Activated CD8-positive, alpha-beta memory T cell treated with anti-CD3 and anti-CD28 coated beads, Interleukin-2, amount 50 U/mL, for 1 hour (primary cell): ENCODE measurements around the gene RUNX1.

Source experiments
- DNase-seq: peaks from one replicate; pipeline ENCODE4 v3.0.0-alpha.2; 2020; ENCODE audit errors: extremely low read depth

RUNX1 gene

GRCh38 chr21:34880401-34880800 lies 168.7 kb downstream of the RUNX1 start:
- no peak for DNase-seq

DNA sequence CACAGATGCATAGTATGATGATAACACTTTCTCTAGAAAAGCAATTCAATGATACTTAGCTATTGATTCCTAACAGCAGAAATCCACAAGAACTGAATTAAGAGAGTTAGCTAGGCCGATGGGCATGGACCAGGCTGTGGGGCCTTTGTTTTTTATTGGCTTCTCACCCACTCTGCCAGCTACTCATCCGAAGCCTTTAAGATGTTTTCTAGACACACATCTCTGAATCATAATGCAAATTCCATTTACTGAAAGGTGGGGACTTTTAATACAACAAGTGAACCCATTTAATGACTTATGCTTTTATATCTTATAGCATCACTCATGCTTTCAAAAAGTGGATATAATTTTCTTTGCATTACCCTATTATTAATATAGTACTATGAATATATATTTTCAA lies 170.2 kb downstream of the RUNX1 start:
- DNase-seq = no peak

- DNase-seq = no peak
These were observed 170.6 kb downstream of the RUNX1 start for GRCh38 chr21:34878501-34878900.

DNA sequence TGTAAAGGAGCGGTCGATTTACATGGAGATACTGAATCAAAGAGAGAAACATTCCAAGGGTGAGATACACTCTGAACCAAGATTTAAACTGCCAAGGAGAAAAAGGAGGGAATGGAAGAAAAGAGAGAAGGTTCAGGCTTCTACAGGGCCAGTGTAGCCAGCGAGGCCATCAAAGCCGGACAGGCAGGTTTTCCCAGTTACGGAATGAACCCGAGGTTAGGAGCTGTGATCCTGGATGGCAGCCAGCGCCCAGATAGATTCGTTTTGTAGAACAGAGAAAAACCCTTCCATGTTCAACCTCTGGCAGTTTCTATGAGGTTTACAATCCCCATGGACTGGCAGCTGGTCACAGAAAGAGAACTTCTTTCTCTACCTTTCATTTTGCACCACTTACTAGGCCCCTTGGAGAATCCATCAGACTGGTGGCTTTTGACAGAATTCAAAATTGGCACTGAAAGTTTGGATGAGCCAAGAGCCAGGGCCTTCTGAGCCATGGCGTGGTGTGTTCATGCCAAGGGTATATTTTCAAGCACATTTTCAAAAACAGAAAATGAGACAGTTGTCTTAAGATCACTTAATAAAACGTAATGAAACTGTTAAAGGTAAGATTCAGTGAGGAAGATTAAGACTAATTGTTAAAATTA lies 171.5 kb downstream of the RUNX1 start:
- DNase-seq = no peak

DNA sequence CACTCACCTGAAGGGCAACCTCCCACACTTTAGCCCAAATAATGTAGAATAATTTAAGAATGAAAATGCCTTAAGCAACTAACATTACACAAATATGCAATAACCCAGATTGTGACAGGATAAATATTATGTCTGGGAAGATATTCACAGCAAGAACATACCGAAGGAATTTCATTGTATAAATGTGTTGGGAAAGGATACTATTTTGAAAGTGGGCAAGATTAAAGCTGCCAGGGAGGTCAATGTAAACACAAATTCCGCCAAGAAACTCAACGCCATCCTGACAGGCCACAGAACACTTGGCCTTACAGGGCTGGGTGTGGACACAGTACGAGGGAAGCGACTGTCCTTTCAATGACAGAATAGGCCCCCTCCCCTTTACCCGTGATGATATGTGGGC lies 173.3 kb downstream of the RUNX1 start:
- no peak for DNase-seq

DNA sequence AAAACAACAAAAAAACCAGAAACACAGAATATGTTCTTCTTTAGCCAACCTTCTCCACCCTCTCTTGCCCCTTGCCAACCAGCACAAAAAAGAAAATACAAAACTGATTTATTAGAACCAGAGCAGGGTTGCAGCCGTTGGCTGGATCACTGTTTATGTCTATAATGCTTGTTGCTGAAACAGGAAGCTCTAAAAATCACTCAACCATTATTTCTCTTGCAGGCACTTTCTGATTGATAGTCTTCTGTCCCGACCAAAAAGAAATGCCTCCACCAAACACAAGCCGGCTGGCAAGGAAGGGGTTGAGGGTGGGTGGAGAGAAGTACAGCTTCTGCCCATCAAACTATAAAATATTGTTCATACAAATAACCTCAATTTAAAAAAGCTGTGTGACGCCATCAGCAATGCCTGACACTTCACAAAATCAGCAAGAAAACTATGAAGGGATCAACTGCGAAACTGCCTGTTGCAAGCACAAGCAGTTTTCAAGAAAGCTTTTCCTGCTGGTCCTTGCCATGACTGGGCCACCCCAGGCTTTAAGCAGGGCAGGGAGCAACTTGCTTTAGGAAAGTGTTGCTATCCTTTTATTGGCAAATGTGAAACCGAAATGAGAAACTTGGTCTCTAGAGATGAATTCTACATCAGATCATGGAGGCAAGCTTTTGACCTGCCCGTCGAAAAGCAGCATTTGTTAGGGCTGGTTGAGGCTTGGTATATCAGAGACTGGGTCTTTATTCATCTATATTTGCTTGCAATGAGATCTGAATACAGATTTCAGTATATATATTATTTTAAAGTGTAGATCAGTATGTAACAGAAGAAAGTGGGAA lies 174.2 kb downstream of the RUNX1 start:
- DNase-seq = no peak

DNA sequence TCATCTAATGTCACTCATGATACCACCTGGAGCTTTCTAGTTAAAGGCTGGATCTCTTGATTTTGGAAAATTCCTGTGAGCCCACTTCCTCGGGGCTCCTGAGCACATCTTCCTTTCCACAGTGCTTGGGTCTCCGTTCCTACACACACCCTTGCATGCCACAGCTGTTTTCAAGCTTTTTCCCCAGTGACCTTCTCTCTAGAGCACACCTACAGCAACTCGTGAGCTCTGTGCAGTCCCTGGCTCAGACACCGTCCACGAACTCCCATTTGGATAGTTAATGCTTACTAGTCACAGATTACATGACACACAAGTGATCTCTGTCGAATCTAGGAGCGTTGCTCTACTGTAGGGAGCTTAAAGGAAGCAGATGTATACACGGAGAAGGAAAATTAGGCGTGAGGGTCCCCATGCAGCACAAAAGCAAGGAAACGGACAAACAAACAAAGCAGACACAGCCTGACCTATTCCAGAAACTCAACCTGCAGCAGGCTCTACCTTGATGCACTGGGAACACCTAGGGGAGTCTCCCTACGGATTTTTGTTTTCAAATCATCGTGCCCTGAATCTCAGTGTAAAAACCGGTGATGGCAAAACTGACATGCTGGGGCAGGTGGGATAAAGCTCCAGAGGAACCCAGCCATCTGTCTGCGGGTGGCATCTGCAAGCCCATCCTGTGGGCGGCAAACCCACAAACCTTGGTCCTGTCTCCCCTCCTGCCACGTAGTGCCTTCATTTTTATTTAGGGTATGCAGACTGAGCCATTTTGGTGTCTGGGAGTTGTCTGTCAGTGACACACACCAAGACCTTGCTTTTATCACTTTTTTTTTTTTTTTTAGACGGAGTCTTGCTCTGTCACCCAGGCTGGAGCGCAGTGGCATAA lies 177.8 kb downstream of the RUNX1 start:
- no peak for DNase-seq

- no peak for DNase-seq
These were observed 178.9 kb downstream of the RUNX1 start for GRCh38 chr21:34870246-34870645.

DNA sequence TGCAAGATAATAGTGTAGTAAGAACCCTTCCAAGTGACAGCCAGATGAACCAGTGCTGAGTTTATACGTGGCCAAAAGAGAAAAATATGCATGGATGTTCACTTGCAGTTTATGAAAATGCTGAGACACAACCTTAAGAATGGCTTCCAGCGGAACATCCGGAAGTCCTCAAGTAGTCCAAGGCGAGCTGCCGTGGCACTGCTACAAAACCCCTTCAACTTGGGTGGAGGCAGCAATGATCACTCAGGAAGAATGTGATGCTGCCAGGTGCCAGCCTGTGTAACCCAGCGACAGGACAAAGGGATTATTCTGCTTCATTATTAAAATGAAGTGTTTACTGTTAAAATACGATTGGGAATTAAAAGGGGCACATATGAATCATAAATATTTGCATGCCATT lies 179.6 kb downstream of the RUNX1 start:
- no peak for DNase-seq

DNA sequence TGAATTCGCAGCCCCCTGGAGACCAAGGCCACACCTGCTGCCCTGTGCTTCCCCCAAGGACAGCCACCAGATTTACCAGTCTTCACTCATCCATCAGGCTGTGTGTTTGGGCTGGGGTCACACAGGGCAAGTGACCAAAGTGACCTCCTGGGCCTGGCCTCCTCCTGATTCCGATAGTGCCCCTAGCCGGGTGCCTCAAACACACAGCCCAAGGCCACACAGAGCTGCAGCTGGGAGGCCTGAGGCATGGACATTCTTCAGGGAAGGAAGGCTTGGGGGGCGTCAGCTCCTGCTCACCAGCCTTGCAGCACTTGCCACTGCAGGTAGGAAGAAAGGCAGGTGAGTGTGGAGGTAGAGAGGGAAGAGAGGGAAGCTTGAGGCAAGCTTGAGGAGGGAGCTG lies 181.3 kb downstream of the RUNX1 start:
- no peak for DNase-seq

- no peak for DNase-seq
These were observed 183.5 kb downstream of the RUNX1 start for GRCh38 chr21:34865400-34866241.

DNA sequence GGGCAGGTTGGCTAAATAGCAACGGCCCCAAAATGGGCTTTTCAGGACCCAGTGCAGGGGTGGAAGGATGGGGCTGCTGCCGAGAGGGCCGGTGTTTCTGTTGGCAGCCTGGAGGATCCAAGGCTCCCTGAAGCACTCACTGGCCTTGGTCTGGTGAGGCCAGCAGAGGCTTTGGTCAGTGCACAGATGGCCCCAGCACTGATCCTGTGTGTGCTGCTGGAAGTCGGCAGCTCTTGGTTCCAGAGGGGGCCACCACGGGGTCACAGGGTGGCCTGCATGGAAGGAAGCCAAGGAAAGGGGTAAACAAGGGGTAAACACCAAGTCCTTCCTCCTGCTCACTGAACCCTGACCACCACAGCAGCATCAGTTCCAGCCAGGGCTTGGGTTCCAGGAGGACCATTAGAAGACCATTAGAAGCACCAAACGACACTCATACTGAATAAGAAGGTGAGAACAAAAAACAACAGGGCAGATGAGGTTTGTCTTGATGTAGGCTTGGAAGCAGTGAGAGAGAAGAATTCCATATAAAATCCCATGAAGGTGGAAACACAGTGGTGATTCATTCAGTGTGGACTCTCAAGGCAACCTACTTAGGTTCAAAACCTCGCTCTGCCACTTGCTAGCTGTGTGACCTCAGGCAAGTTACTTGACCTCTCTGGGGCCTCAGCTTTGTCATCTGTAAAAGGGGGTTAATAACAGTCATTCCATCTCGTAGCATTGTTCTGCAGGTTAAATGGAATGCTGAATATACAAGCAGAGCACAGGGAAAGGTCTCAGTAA lies 184.5 kb downstream of the RUNX1 start:
- no peak for DNase-seq

DNA sequence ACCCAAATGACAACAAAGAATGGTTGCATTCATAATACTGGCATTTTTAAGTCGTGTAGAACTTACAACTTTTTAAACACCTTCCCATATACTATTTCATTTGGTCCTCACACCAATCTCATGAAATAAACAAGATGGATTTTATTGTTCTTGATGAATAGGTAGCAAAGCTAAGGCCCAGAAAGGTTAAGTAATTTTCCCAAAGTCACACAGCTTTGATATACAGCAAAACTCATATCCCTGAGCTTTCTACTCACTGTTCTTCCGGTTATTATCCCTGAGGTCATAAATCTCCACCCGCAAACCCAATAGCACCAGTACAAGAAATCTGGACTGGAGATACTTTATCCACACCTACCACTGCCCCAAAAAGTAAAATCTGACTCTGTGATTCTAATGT lies 186.2 kb downstream of the RUNX1 start:
- no peak for DNase-seq

- no peak for DNase-seq
These were observed 187.8 kb downstream of the RUNX1 start for GRCh38 chr21:34861258-34861657.

DNA sequence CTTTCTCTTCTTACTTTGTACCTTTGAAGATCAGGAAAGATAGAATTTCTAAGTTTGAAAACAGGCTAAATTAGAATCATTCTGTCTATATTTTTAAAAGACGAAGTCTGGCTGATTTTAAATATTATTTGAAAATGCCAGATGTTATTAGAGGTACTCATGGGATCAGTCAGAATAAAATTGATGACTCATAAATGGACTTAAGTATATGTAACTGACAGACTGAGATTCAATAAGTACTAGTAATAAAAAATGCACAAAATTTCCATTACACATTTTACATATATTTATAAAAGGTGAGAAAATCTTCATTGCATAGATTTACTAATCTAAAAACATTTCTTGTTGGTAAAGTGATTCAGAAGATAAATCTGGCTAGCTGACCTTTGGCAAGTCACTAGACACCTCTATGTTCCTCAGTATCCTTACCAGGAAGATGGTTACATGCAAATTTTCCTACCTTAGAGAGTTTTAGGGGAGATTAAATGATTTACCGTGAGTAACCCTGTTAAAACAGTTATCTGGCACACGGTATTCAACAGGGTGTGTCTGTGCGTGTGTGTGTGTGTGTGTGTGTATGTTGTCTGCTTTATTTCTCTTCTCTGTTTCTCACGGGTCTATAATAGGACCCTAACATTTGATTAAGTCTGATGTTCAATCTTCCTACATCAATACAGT lies 189.0 kb downstream of the RUNX1 start:
- DNase-seq = no peak

- no peak for DNase-seq
These were observed 190.5 kb downstream of the RUNX1 start for GRCh38 chr21:34858559-34858958.

DNA sequence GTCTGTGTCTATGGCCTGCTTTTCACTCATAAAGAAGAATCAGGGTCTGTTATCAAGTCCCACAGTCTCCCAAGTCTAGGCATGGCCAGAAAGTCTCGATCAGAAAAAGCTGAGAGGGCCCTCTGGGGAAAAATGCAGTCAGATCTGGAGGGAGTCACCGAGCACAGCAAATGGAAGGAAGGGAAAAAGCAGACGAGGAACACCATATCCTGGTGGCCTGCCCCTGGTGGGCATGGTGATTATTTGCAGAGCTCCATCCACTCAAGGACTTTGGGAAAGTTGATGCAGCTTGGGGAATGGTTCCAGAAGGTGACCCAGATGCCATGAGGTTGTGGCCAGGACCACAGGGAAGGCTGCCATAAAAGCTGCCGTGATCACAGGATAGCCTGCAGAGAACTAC lies 191.2 kb downstream of the RUNX1 start:
- DNase-seq = no peak

DNA sequence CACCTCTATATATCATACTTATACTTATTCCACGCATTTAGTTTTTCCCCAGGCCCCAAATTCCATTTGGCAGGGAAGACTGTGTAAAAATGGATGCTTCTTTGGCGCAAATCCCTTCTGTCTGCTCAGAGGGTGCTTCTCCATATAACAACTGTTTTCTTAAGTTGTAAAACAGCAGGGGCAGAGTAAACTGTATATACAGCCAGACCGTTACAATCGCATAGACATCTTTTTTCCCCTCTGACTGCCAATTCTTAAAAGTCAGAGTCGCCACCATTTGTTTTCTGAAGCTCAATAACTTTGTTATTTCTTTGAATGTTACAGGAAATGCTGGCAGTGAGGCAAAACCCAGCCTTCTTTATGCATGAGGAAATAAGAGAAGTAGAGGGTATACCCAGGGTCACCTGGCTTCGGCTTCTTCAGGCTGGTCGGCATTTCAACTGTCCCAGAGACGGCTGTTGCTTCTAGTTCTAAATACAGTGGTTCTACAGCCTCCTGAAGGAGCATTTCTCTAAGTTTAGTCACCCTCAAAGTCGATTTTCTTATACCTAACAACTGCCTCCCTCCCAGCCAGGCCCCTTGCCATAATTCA lies 191.9 kb downstream of the RUNX1 start:
- DNase-seq = no peak

GRCh38 chr21:34852448-34852847 lies 196.7 kb downstream of the RUNX1 start:
- DNase-seq = no peak

GRCh38 chr21:34850166-34850690 lies 198.9 kb downstream of the RUNX1 start:
- DNase-seq = no peak
